Breast epithelium (tissue), 3 donors: ENCODE data around the gene MACROH2A1.

Experiments used
- POLR2A ChIP-seq: fragments of 450-650 bp; IDR thresholded peaks from one replicate; pipeline ENCODE4 v1.6.1; 2016; ENCODE audit warnings: antibody characterized with exemption, mild to moderate bottlenecking, moderate library complexity
- POLR2AphosphoS5 ChIP-seq, 3 donors: sonication (generic); formaldehyde crosslinking; IDR thresholded peaks; one replicate each; pipeline ENCODE4 v1.6.1; 2017; ENCODE audit warnings: antibody characterized with exemption in 3 of 3
- TF ChIP-seq, protein P1 (sequence below), 3 donors: fragments of 450-650 bp; IDR thresholded peaks; one replicate each; pipeline ENCODE4 v1.5.1; 2016 to 2017; ENCODE audit warnings: antibody characterized with exemption in 3 of 3, mild to moderate bottlenecking in 3 of 3, moderate library complexity in 3 of 3

DNA sequence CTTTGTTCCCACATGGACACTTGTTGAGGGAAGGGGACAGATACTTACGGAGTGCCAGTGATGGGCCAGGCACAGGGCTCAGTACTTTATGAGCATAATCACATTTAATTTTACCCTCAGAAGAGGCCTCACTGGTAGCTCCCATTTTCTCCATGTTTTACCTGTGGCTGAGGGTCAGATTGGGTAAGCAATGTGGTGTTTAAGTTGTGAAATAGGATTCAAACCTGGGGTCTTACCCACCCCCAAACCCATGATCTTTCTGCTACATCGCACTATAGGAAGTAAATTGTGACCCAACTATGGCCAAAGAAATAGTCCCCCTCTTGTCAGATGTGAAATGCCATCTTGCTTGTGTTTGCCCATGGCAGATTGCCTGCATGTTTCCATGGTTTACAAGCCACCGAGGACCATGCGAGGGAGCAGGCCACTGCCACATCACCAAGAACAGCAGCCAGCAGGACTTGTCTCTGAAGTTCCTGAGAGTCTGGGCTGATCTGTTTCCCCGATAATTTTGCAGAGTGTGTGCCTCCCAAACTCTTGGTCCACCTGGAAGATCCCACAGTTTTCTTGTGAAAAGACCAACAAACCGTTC lies 95.4 kb downstream of the MACROH2A1 start:
- TF ChIP-seq POLR2A (no peak), POLR2AphosphoS5 (IDR thresholded peaks at IDR 0.05) (no peak)
- TF ChIP-seq, protein P1, sequence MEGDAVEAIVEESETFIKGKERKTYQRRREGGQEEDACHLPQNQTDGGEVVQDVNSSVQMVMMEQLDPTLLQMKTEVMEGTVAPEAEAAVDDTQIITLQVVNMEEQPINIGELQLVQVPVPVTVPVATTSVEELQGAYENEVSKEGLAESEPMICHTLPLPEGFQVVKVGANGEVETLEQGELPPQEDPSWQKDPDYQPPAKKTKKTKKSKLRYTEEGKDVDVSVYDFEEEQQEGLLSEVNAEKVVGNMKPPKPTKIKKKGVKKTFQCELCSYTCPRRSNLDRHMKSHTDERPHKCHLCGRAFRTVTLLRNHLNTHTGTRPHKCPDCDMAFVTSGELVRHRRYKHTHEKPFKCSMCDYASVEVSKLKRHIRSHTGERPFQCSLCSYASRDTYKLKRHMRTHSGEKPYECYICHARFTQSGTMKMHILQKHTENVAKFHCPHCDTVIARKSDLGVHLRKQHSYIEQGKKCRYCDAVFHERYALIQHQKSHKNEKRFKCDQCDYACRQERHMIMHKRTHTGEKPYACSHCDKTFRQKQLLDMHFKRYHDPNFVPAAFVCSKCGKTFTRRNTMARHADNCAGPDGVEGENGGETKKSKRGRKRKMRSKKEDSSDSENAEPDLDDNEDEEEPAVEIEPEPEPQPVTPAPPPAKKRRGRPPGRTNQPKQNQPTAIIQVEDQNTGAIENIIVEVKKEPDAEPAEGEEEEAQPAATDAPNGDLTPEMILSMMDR (IDR thresholded peaks at IDR 0.05) = no peak
